T-cell (primary cell): ENCODE measurements around the gene CDH11. TPM values are rescaled to one million over a fixed set of nuclear protein-coding genes. Genes with fewer than 3 reads are reported as not detected.

Experiments
- ATAC-seq, 4 experiments: fragments of 200-7000 bp in 3 of 4; fragments of 150-1000 bp in 1 of 4; cut with Tn5 transposase; replicated peaks in 1 of 4; 1 replicate in 3 of 4; 2 replicates in 1 of 4; pipeline ENCODE4 v1.10.0; 2021; ENCODE audit warnings: moderate library complexity in 3 of 4, mild to moderate bottlenecking in 2 of 4, moderate number of reproducible peaks in 1 of 4
- CTCF ChIA-PET, 2 donors: fragments of 300-600 bp; sonication (Branson Sonifier 250); formaldehyde crosslinking; loops; one replicate each; lab custom pipeline; 2022; ENCODE audit warnings: antibody characterized with exemption in 2 of 2; lab: Charles Lee
- POLR2A ChIA-PET, 2 donors: fragments of 300-600 bp; sonication (Branson Sonifier 250); formaldehyde crosslinking; loops; one replicate each; lab custom pipeline; 2022; ENCODE audit warnings: antibody characterized with exemption in 2 of 2; lab: Charles Lee
- DNase-seq, 35 experiments: peaks; one replicate each; pipeline versions ENCODE4 v3.0.0 to v3.0.0-alpha.2; 2013 to 2023
- H3K27ac ChIP-seq: one replicate; pipeline ENCODE4 v1.5.1; 2013; ENCODE audit warnings: low read length
- H3K27me3 ChIP-seq, 2 experiments: replicated peaks in 1 of 2; 1 replicate in 1 of 2; 2 replicates in 1 of 2; pipeline versions ENCODE4 v1.6.1 to v1.7.0; 2013; ENCODE audit warnings: low read length in 1 of 2, mixed read lengths in 1 of 2; ENCODE audit not compliant: control insufficient read depth in 2 of 2, insufficient read depth in 2 of 2; ENCODE audit errors: extremely low read depth in 1 of 2
- H3K36me3 ChIP-seq, 2 donors: 1 replicate in 1 of 2; 2 replicates in 1 of 2; pipeline versions ENCODE4 v1.6.1 to v1.7.0; 2013; ENCODE audit warnings: low read length in 1 of 2; ENCODE audit not compliant: control insufficient read depth in 2 of 2, insufficient read depth in 1 of 2; ENCODE audit errors: extremely low read depth in 1 of 2
- H3K4me1 ChIP-seq, 2 experiments: 1 replicate in 1 of 2; 2 replicates in 1 of 2; pipeline versions ENCODE4 v1.6.1 to v1.7.0; 2013; ENCODE audit warnings: low read length in 2 of 2, mixed read lengths in 1 of 2; ENCODE audit not compliant: insufficient read depth in 2 of 2, control insufficient read depth in 1 of 2; ENCODE audit errors: extremely low read depth in 1 of 2
- H3K4me3 ChIP-seq, 2 donors: 1 replicate in 1 of 2; 2 replicates in 1 of 2; pipeline versions ENCODE4 v1.5.1 to v1.7.0; 2013; ENCODE audit warnings: mild to moderate bottlenecking in 2 of 2, low read length in 1 of 2, moderate library complexity in 1 of 2; ENCODE audit not compliant: control insufficient read depth in 1 of 2; ENCODE audit errors: extremely low read depth in 1 of 2
- H3K9me3 ChIP-seq: 2 replicates; pipeline ENCODE4 v1.7.0; 2013
- H3K27ac Mint-ChIP-seq, 2 donors: one replicate each; pipeline ENCODE4 v1.8.0; 2020 to 2021; ENCODE audit warnings: mild to moderate bottlenecking in 2 of 2, mixed read lengths in 2 of 2
- H3K27me3 Mint-ChIP-seq, 2 donors: one replicate each; pipeline ENCODE4 v1.8.0; 2021 to 2022; ENCODE audit warnings: mixed read lengths in 2 of 2
- H3K36me3 Mint-ChIP-seq: one replicate; pipeline ENCODE4 v1.8.0; 2021; ENCODE audit warnings: mixed read lengths
- H3K4me1 Mint-ChIP-seq, 3 donors: one replicate each; pipeline ENCODE4 v1.8.0; 2020 to 2022; ENCODE audit warnings: mixed read lengths in 3 of 3, mild to moderate bottlenecking in 1 of 3
- H3K4me3 Mint-ChIP-seq, 3 donors: one replicate each; pipeline ENCODE4 v1.8.0; 2020 to 2022; ENCODE audit warnings: mild to moderate bottlenecking in 3 of 3, mixed read lengths in 3 of 3, moderate library complexity in 3 of 3
- H3K9me3 Mint-ChIP-seq, 3 donors: one replicate each; pipeline ENCODE4 v1.8.0; 2020 to 2022; ENCODE audit warnings: mixed read lengths in 3 of 3
- WGBS: methylation state at CpG from one replicate; pipeline ENCODE4 v1.1.5; 2013; ENCODE audit warnings: missing lambda C conversion rate; ENCODE audit not compliant: insufficient coverage; 5-methylcytosine and 5-hydroxymethylcytosine counted together
- total RNA-seq, 35 experiments: library from RNA in 6 of 35; stranded (reverse) in 6 of 35; fragments of 120-200 nt in 1 of 35; gene quantifications; one replicate each; pipeline versions ENCODE4 v1.2.1 to v1.2.4 and lab custom pipeline; 2013 to 2026

The CDH11 gene
- total RNA-seq, 5 donors from 2014 or later (not counting 1 experiment from before 2014, with no cell fraction given) = 0.10 to 1.1 (median 0.53) TPM; not detected in 2

- H3K36me3 ChIP-seq = no peaks in the 10 kb centered on the region
- ChIA-PET POLR2A (interaction anchor here in 1 of 2 donors (0.6 kb wide), 1 partner anchor 11 kb away, joined by 5 read pairs; no protein-coding TSS in a partner anchor), CTCF (no interaction called here)
- H3K27ac ChIP-seq = no peak overlapping the region
- WGBS = no CpG with 5 or more reads among the region's 4 CpGs
- no peaks in the 10 kb centered on the region for H3K36me3 Mint-ChIP-seq
- no peaks in the 10 kb centered on the region for H3K27me3 ChIP-seq
- H3K4me3 Mint-ChIP-seq = no peak overlapping the region
- H3K4me3 ChIP-seq = no peak overlapping the region
- H3K27ac Mint-ChIP-seq = no peak overlapping the region
- no peak for ATAC-seq
- no peaks in the 10 kb centered on the region for H3K9me3 ChIP-seq
- no peak for DNase-seq
- peaks cover 14 to 27% (median 21%) of the 10 kb centered on the region in 3 donors for H3K9me3 Mint-ChIP-seq
- no peaks in the 10 kb centered on the region for H3K4me1 ChIP-seq
- H3K4me1 Mint-ChIP-seq = no peaks in the 10 kb centered on the region
- H3K27me3 Mint-ChIP-seq = no peaks in the 10 kb centered on the region
Observed at GRCh38 chr16:64977206-64977920, 144.5 kb downstream of the CDH11 start.

- POLR2A ChIA-PET = no interaction called here
- Mint-ChIP-seq H3K27me3 (no peaks in the 10 kb centered on the region), H3K4me3 (no peak overlapping the region), H3K4me1 (no peaks in the 10 kb centered on the region), H3K27ac (no peak overlapping the region), H3K9me3 (peaks cover 14 to 28% (median 21%) of the 10 kb centered on the region in 3 donors), H3K36me3 (no peaks in the 10 kb centered on the region)
- H3K9me3 ChIP-seq = no peaks in the 10 kb centered on the region
- H3K27me3 ChIP-seq = no peaks in the 10 kb centered on the region
- H3K36me3 ChIP-seq = no peaks in the 10 kb centered on the region
- no peak overlapping the region for H3K27ac ChIP-seq
- CTCF ChIA-PET = no interaction called here
- WGBS = 90% methylated on average over 1 of the region's 1 CpG
- no peaks in the 10 kb centered on the region for H3K4me1 ChIP-seq
- ATAC-seq (no peak), DNase-seq (no peak)
- H3K4me3 ChIP-seq = no peak overlapping the region
Observed at GRCh38 chr16:64975821-64976220, 146.0 kb downstream of the CDH11 start.

GRCh38 chr16:64974381-64974780 lies 147.5 kb downstream of the CDH11 start:
- H3K4me1 Mint-ChIP-seq = no peaks in the 10 kb centered on the region
- Histone ChIP-seq H3K27ac (no peak overlapping the region), H3K4me1 (no peaks in the 10 kb centered on the region), H3K4me3 (no peak overlapping the region), H3K36me3 (no peaks in the 10 kb centered on the region), H3K27me3 (no peaks in the 10 kb centered on the region), H3K9me3 (no peaks in the 10 kb centered on the region)
- no peaks in the 10 kb centered on the region for H3K36me3 Mint-ChIP-seq
- POLR2A ChIA-PET = no interaction called here
- H3K4me3 Mint-ChIP-seq = no peak overlapping the region
- ATAC-seq = no peak
- H3K9me3 Mint-ChIP-seq = peaks cover 8 to 21% (median 17%) of the 10 kb centered on the region in 3 donors
- no peak overlapping the region for H3K27ac Mint-ChIP-seq
- DNase-seq = no peak
- CTCF ChIA-PET = no interaction called here
- H3K27me3 Mint-ChIP-seq = no peaks in the 10 kb centered on the region
- WGBS = 100% methylated on average over 1 of the region's 2 CpGs

GRCh38 chr16:64973171-64973570 lies 148.7 kb downstream of the CDH11 start:
- Mint-ChIP-seq H3K9me3 (peaks cover 10 to 15% (median 13%) of the 10 kb centered on the region in 3 donors), H3K27ac (no peak overlapping the region), H3K27me3 (no peaks in the 10 kb centered on the region), H3K4me3 (no peak overlapping the region), H3K36me3 (no peaks in the 10 kb centered on the region), H3K4me1 (no peaks in the 10 kb centered on the region)
- Histone ChIP-seq H3K36me3 (no peaks in the 10 kb centered on the region), H3K27me3 (no peaks in the 10 kb centered on the region), H3K4me1 (no peaks in the 10 kb centered on the region), H3K27ac (no peak overlapping the region), H3K9me3 (no peaks in the 10 kb centered on the region), H3K4me3 (no peak overlapping the region)
- no CpG with 5 or more reads among the region's 2 CpGs for WGBS
- CTCF ChIA-PET = no interaction called here
- ATAC-seq (no peak), DNase-seq (no peak)
- POLR2A ChIA-PET = no interaction called here

GRCh38 chr16:64971171-64971570 lies 150.7 kb downstream of the CDH11 start:
- Histone ChIP-seq H3K27ac (no peak overlapping the region), H3K4me1 (no peaks in the 10 kb centered on the region), H3K9me3 (no peaks in the 10 kb centered on the region), H3K27me3 (no peaks in the 10 kb centered on the region), H3K4me3 (no peak overlapping the region), H3K36me3 (no peaks in the 10 kb centered on the region)
- POLR2A ChIA-PET = no interaction called here
- DNase-seq (no peak), ATAC-seq (no peak)
- Mint-ChIP-seq H3K27me3 (no peaks in the 10 kb centered on the region), H3K4me3 (no peak overlapping the region), H3K27ac (no peak overlapping the region), H3K9me3 (peaks cover 10 to 13% (median 13%) of the 10 kb centered on the region in 3 donors), H3K36me3 (no peaks in the 10 kb centered on the region), H3K4me1 (no peaks in the 10 kb centered on the region)
- 50% methylated on average over 2 of the region's 4 CpGs for WGBS
- CTCF ChIA-PET = no interaction called here

GRCh38 chr16:64969221-64969620 lies 152.6 kb downstream of the CDH11 start:
- Histone ChIP-seq H3K4me3 (no peak overlapping the region), H3K36me3 (no peaks in the 10 kb centered on the region), H3K27me3 (no peaks in the 10 kb centered on the region), H3K4me1 (no peaks in the 10 kb centered on the region), H3K9me3 (no peaks in the 10 kb centered on the region), H3K27ac (no peak overlapping the region)
- H3K4me1 Mint-ChIP-seq = no peaks in the 10 kb centered on the region
- H3K27ac Mint-ChIP-seq = no peak overlapping the region
- H3K4me3 Mint-ChIP-seq = no peak overlapping the region
- H3K27me3 Mint-ChIP-seq = no peaks in the 10 kb centered on the region
- POLR2A ChIA-PET = no interaction called here
- DNase-seq = no peak
- peaks cover 7 to 13% (median 7%) of the 10 kb centered on the region in 3 donors for H3K9me3 Mint-ChIP-seq
- no CpG with 5 or more reads among the region's 1 CpG for WGBS
- CTCF ChIA-PET = no interaction called here
- ATAC-seq = no peak
- no peaks in the 10 kb centered on the region for H3K36me3 Mint-ChIP-seq
